ENCODE measurements around the gene LRRC28. TPM values are rescaled to one million over a fixed set of nuclear protein-coding genes. Genes with fewer than 3 reads are reported as not detected.

The LRRC28 gene
- total and polyA plus RNA-seq, 2 of the 4 experiments (the other 2 are of a cell fraction) = 12.7 to 21.1 TPM

DNA sequence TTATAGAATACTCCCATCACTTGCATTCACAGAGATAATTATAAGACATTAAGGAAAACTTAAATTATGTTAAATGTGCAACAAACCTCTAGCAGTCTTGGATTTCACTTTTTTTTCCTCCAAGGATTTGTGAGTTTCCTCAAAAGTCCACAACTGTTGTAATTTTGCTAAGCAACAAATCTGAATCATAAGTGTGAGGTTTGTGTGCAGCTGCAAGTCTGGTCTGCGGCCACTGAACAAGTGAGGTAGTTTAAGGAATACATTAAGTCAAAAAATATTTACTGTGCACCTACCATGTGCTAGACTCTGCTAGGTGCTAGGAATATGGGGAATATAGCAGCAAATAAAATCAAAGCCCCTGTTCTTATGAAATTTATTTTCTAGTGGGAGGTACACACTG lies 70.2 kb downstream of the LRRC28 start:
- Histone ChIP-seq H3K4me2 (ENCODE audit: low read depth, low read length) (no peak overlapping the region), H3K36me3 (ENCODE audit: control insufficient read depth, insufficient read depth, low read length) (no peaks in the 10 kb centered on the region), H4K91ac (ENCODE audit: insufficient read depth, low read depth, low read length) (no peak overlapping the region), H3K9ac (ENCODE audit: low read depth, low read length) (no peak overlapping the region), H3K4me1 (ENCODE audit: control insufficient read depth, insufficient read depth, low read length) (peaks cover 5% of the 10 kb centered on the region), H2BK120ac (ENCODE audit: low read depth, low read length) (no peak overlapping the region), H3K56ac (ENCODE audit: extremely low read depth, insufficient read depth, low read length) (no peak overlapping the region), H3K18ac (ENCODE audit: low read depth, low read length) (no peak overlapping the region), H3K9me3 (ENCODE audit: control insufficient read depth, insufficient read depth, low read length) (no peaks in the 10 kb centered on the region; the same call in 1 of the 2 replicates), H3K27me3 (ENCODE audit: control insufficient read depth, insufficient read depth, low read length) (no peaks in the 10 kb centered on the region), H3K27ac (ENCODE audit: insufficient read depth, low read length) (no peak overlapping the region), H3K79me1 (ENCODE audit: low read depth in 1 of 2, low read length in 2 of 2) (no peaks in the 10 kb centered on the region), H4K5ac (ENCODE audit: low read depth, low read length) (no peak overlapping the region), H3K9me1 (ENCODE audit: insufficient read depth, low read length) (no peaks in the 10 kb centered on the region), H2BK20ac (ENCODE audit: low read depth, low read length) (no peak overlapping the region), H3K4ac (ENCODE audit: low read depth, low read length) (no peak overlapping the region), H2AK5ac (ENCODE audit: low read depth, low read length) (no peak overlapping the region), H2BK5ac (ENCODE audit: low read depth, low read length, poor library complexity, severe bottlenecking) (no peak overlapping the region), H3K14ac (replicated peaks; ENCODE audit: low read depth, low read length) (no peak overlapping the region), H3K4me3 (ENCODE audit: insufficient read depth, low read depth, low read length) (no peak overlapping the region), H2AK9ac (replicated peaks; ENCODE audit: low read depth, low read length, poor library complexity) (no peak overlapping the region), H4K20me1 (ENCODE audit: insufficient read depth, low read length) (no peaks in the 10 kb centered on the region), H3K23ac (ENCODE audit: low read depth, low read length) (no peak overlapping the region), H2AFZ (replicated peaks; ENCODE audit: low read length, poor library complexity) (no peak overlapping the region), H2BK15ac (ENCODE audit: low read depth, low read length) (no peak overlapping the region), H4K8ac (ENCODE audit: low read depth in 2 of 2, low read length in 2 of 2) (no peak overlapping the region)
- POLR2A ChIA-PET (ENCODE audit: unreplicated experiment) = no interaction called here
- BruUV-seq (replicated peaks) = no TSS peak
- dilution Hi-C loops (cut with HindIII; ENCODE audit: low sequenced_read_pairs, unreplicated experiment) = no loop called here
- intact Hi-C loops (cut with micrococcal nuclease) = no loop called here
- no CpG with 5 or more reads among the region's 1 CpG for WGBS, 2 experiments (ENCODE audit: extremely low coverage in 2 of 2, insufficient read length in 1 of 2)
- in situ Hi-C loops (cut with MboI; ENCODE audit: low sequenced_read_pairs) = no loop called here
- ATAC-seq (ENCODE audit: low read depth) = no peak
- CTCF ChIA-PET = no interaction called here
- no peak for DNase-seq
- no peak for TF ChIP-seq MAFK (IDR thresholded peaks at IDR 0.05; ENCODE audit: low read depth, low read length)
- no peak for TF ChIP-seq CHD1 (IDR thresholded peaks at IDR 0.05; ENCODE audit: low read depth, low read length)
- no peak for TF ChIP-seq MXI1 (IDR thresholded peaks at IDR 0.05; ENCODE audit: borderline replicate concordance, low read depth, low read length)
- TF ChIP-seq MAZ (IDR thresholded peaks at IDR 0.05; ENCODE audit: borderline replicate concordance, low read depth, low read length) = no peak
- TF ChIP-seq, protein P1, sequence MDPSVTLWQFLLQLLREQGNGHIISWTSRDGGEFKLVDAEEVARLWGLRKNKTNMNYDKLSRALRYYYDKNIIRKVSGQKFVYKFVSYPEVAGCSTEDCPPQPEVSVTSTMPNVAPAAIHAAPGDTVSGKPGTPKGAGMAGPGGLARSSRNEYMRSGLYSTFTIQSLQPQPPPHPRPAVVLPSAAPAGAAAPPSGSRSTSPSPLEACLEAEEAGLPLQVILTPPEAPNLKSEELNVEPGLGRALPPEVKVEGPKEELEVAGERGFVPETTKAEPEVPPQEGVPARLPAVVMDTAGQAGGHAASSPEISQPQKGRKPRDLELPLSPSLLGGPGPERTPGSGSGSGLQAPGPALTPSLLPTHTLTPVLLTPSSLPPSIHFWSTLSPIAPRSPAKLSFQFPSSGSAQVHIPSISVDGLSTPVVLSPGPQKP (IDR thresholded peaks at IDR 0.05; ENCODE audit: borderline replicate concordance, low read depth, low read length) = no peak
- TF ChIP-seq, protein P2, sequence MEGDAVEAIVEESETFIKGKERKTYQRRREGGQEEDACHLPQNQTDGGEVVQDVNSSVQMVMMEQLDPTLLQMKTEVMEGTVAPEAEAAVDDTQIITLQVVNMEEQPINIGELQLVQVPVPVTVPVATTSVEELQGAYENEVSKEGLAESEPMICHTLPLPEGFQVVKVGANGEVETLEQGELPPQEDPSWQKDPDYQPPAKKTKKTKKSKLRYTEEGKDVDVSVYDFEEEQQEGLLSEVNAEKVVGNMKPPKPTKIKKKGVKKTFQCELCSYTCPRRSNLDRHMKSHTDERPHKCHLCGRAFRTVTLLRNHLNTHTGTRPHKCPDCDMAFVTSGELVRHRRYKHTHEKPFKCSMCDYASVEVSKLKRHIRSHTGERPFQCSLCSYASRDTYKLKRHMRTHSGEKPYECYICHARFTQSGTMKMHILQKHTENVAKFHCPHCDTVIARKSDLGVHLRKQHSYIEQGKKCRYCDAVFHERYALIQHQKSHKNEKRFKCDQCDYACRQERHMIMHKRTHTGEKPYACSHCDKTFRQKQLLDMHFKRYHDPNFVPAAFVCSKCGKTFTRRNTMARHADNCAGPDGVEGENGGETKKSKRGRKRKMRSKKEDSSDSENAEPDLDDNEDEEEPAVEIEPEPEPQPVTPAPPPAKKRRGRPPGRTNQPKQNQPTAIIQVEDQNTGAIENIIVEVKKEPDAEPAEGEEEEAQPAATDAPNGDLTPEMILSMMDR (conservative IDR thresholded peaks at IDR 0.05; ENCODE audit: low read depth, low read length) = no peak
- TF ChIP-seq, protein P3, sequence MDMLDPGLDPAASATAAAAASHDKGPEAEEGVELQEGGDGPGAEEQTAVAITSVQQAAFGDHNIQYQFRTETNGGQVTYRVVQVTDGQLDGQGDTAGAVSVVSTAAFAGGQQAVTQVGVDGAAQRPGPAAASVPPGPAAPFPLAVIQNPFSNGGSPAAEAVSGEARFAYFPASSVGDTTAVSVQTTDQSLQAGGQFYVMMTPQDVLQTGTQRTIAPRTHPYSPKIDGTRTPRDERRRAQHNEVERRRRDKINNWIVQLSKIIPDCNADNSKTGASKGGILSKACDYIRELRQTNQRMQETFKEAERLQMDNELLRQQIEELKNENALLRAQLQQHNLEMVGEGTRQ (IDR thresholded peaks at IDR 0.05; ENCODE audit: low read depth, low read length) = no peak
- TF ChIP-seq BHLHE40 (IDR thresholded peaks at IDR 0.05; ENCODE audit: low read depth, low read length) = no peak
- TF ChIP-seq POLR2A (IDR thresholded peaks at IDR 0.05; ENCODE audit: low read depth, low read length) = no peak
- no peak for TF ChIP-seq SMC3 (IDR thresholded peaks at IDR 0.05; ENCODE audit: low read depth, low read length)
- no peak for TF ChIP-seq NFE2L2 (IDR thresholded peaks at IDR 0.05; ENCODE audit: low read depth, low read length)
- TF ChIP-seq RCOR1 (IDR thresholded peaks at IDR 0.05; ENCODE audit: insufficient replicate concordance, low read length) = no peak
- TF ChIP-seq RAD21 (IDR thresholded peaks at IDR 0.05; ENCODE audit: low read length) = no peak
- TF ChIP-seq FOS (IDR thresholded peaks at IDR 0.05; ENCODE audit: low read depth, low read length) = no peak
- TF ChIP-seq CEBPB (IDR thresholded peaks at IDR 0.05; ENCODE audit: low read depth, low read length) = no peak
- no peak for TF ChIP-seq RFX5 (IDR thresholded peaks at IDR 0.05; ENCODE audit: low read depth, low read length)
